Osteoblast (primary cell): Measurements from ENCODE around the gene SYN1. TPM values are rescaled to one million over a fixed set of nuclear protein-coding genes. Genes with fewer than 3 reads are reported as not detected.
A peak's percentile ranks its signal among the peaks of the same experiment; 100 is the strongest.

Experiments
- DNase-seq: peaks from one replicate; pipeline ENCODE4 v3.0.0; 2011; ENCODE audit warnings: low spot score, mixed read lengths; ENCODE audit not compliant: insufficient read length; ENCODE audit errors: missing footprints
- H2AFZ ChIP-seq: 2 replicates; pipeline ENCODE4 v1.6.0; 2011; ENCODE audit warnings: mild to moderate bottlenecking, low read length
- H3K27ac ChIP-seq: 2 replicates; pipeline ENCODE4 v1.5.1; 2011; ENCODE audit warnings: mild to moderate bottlenecking, low read depth, low read length, moderate library complexity
- H3K27me3 ChIP-seq: 2 replicates; pipeline ENCODE4 v1.6.0; 2012; ENCODE audit warnings: mild to moderate bottlenecking, control low read depth, inconsistent platforms, low read length, moderate library complexity; ENCODE audit not compliant: insufficient read depth
- H3K36me3 ChIP-seq: 2 replicates; pipeline ENCODE4 v1.5.1; 2011; ENCODE audit warnings: mild to moderate bottlenecking, low read length, control low read depth, moderate library complexity; ENCODE audit not compliant: insufficient read depth
- H3K4me1 ChIP-seq: 2 replicates; pipeline ENCODE4 v1.5.1; 2011; ENCODE audit warnings: mild to moderate bottlenecking, low read length, control low read depth, moderate library complexity; ENCODE audit not compliant: insufficient read depth
- H3K4me2 ChIP-seq: 2 replicates; pipeline ENCODE4 v1.6.0; 2011; ENCODE audit warnings: mild to moderate bottlenecking, low read length; ENCODE audit not compliant: insufficient read depth
- H3K4me3 ChIP-seq: fragments of 200-600 bp; sonication (generic); 3 replicates; pipeline ENCODE4 v1.5.1; 2012; ENCODE audit warnings: mild to moderate bottlenecking, low read length, inconsistent platforms; ENCODE audit not compliant: insufficient read depth
- H3K79me2 ChIP-seq: 2 replicates; pipeline ENCODE4 v1.6.0; 2012; ENCODE audit warnings: mild to moderate bottlenecking, low read length, control low read depth, inconsistent platforms; ENCODE audit not compliant: insufficient read depth
- H3K9me3 ChIP-seq: 2 replicates; pipeline ENCODE4 v1.5.1; 2011; ENCODE audit warnings: low read depth, low read length, control low read depth
- H4K20me1 ChIP-seq: 2 replicates; pipeline ENCODE4 v1.6.0; 2012; ENCODE audit warnings: mild to moderate bottlenecking, low read length, control low read depth; ENCODE audit not compliant: insufficient read depth
- CTCF ChIP-seq: IDR thresholded peaks from 2 replicates; pipeline ENCODE4 v1.5.1; 2011; ENCODE audit warnings: mild to moderate bottlenecking, low read depth, low read length, moderate library complexity; ENCODE audit errors: extremely low read depth
- total RNA-seq: library from RNA; depleted of rRNA; stranded (reverse); fragments of >200 nt; gene quantifications from 2 replicates; pipeline ENCODE4 v1.2.3, GENCODE V29; 2012

The SYN1 gene
- total RNA-seq, 1 donor = under 0.01 TPM

- H3K27ac ChIP-seq = no peak overlapping the region
- H4K20me1 ChIP-seq = no peaks in the 10 kb centered on the region
- TF ChIP-seq CTCF = no peak
- no peak overlapping the region for H3K4me2 ChIP-seq
- H3K79me2 ChIP-seq = no peaks in the 10 kb centered on the region
- H2AFZ ChIP-seq = no peak overlapping the region
- no peak overlapping the region for H3K4me3 ChIP-seq
- H3K9me3 ChIP-seq = no peaks in the 10 kb centered on the region
- no peak for DNase-seq
- no peaks in the 10 kb centered on the region for H3K36me3 ChIP-seq
- H3K4me1 ChIP-seq = no peaks in the 10 kb centered on the region
- peaks cover 5% of the 10 kb centered on the region for H3K27me3 ChIP-seq
These were observed 2.2 kb upstream of the SYN1 start for GRCh38 chrX:47621851-47622250.

DNA sequence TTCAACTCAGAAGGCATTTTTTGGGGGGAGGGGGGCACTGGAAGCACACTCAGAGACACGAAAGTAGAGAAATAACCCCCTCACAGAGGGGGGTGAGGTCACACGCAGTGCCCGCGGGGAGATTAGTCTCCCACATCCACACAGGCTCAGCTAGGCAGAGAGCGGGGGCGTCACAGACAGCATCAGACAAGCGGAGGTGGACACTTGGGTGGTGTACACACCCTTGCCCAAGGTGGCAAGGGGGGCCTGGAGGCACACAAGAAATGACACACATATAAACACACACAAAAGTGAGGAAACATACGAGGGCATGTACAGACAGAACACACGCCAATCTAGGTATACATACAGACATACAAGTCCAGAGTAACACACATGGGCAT, 637 bp upstream of the SYN1 start:
- no peak overlapping the region for H3K4me2 ChIP-seq
- TF ChIP-seq CTCF = no peak
- no peaks in the 10 kb centered on the region for H4K20me1 ChIP-seq
- H3K27me3 ChIP-seq = peaks cover 8% of the 10 kb centered on the region
- no peaks in the 10 kb centered on the region for H3K4me1 ChIP-seq
- DNase-seq = no peak
- H3K9me3 ChIP-seq = no peaks in the 10 kb centered on the region
- H3K36me3 ChIP-seq = no peaks in the 10 kb centered on the region
- no peak overlapping the region for H2AFZ ChIP-seq
- H3K79me2 ChIP-seq = no peaks in the 10 kb centered on the region
- no peak overlapping the region for H3K27ac ChIP-seq
- no peak overlapping the region for H3K4me3 ChIP-seq

GRCh38 chrX:47618923-47619485, 653 bp downstream of the SYN1 start:
- no peak overlapping the region for H3K27ac ChIP-seq
- no peak for DNase-seq
- H3K4me3 ChIP-seq = no peak overlapping the region
- no peaks in the 10 kb centered on the region for H3K9me3 ChIP-seq
- peak overlapping the region; percentile 67 for H3K4me2 ChIP-seq
- H3K4me1 ChIP-seq = no peaks in the 10 kb centered on the region
- no peak for TF ChIP-seq CTCF
- H3K27me3 ChIP-seq = peaks cover 8% of the 10 kb centered on the region
- no peaks in the 10 kb centered on the region for H3K79me2 ChIP-seq
- no peaks in the 10 kb centered on the region for H3K36me3 ChIP-seq
- H2AFZ ChIP-seq = no peak overlapping the region
- no peaks in the 10 kb centered on the region for H4K20me1 ChIP-seq

GRCh38 chrX:47614618-47615017, 5.0 kb downstream of the SYN1 start:
- Histone ChIP-seq H3K27ac (no peak overlapping the region), H3K9me3 (no peaks in the 10 kb centered on the region), H3K4me1 (no peaks in the 10 kb centered on the region), H3K4me2 (no peak overlapping the region), H4K20me1 (no peaks in the 10 kb centered on the region), H3K4me3 (no peak overlapping the region), H3K79me2 (no peaks in the 10 kb centered on the region), H3K36me3 (no peaks in the 10 kb centered on the region), H2AFZ (no peak overlapping the region), H3K27me3 (peaks cover 8% of the 10 kb centered on the region)
- no peak for TF ChIP-seq CTCF
- no peak for DNase-seq
